ENCODE data around the gene CPB1. TPM values are rescaled to one million over a fixed set of nuclear protein-coding genes. Genes with fewer than 3 reads are reported as not detected.

Gene CPB1
- total RNA-seq, 4 donors from 2014 or later, result 0.77 TPM; not detected in 3

- H3K4me3 ChIP-seq, result no peak overlapping the region
- no peaks in the 10 kb centered on the region for H3K36me3 ChIP-seq
- H3K27me3 ChIP-seq, result no peaks in the 10 kb centered on the region
- H3K4me1 ChIP-seq, result no peaks in the 10 kb centered on the region
- TF ChIP-seq, protein P1, sequence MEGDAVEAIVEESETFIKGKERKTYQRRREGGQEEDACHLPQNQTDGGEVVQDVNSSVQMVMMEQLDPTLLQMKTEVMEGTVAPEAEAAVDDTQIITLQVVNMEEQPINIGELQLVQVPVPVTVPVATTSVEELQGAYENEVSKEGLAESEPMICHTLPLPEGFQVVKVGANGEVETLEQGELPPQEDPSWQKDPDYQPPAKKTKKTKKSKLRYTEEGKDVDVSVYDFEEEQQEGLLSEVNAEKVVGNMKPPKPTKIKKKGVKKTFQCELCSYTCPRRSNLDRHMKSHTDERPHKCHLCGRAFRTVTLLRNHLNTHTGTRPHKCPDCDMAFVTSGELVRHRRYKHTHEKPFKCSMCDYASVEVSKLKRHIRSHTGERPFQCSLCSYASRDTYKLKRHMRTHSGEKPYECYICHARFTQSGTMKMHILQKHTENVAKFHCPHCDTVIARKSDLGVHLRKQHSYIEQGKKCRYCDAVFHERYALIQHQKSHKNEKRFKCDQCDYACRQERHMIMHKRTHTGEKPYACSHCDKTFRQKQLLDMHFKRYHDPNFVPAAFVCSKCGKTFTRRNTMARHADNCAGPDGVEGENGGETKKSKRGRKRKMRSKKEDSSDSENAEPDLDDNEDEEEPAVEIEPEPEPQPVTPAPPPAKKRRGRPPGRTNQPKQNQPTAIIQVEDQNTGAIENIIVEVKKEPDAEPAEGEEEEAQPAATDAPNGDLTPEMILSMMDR (IDR thresholded peaks at IDR 0.05), result no peak
- no peak for TF ChIP-seq POLR2AphosphoS5 (IDR thresholded peaks at IDR 0.05)
- no peak for TF ChIP-seq EP300 (IDR thresholded peaks at IDR 0.05)
- no peak for TF ChIP-seq POLR2A (IDR thresholded peaks at IDR 0.05)
- H3K9me3 ChIP-seq, result no peaks in the 10 kb centered on the region
- no peak for ATAC-seq
- WGBS, 2 donors (ENCODE audit: low coverage in 1 of 2), result 80 to 84% methylated on average over 4 to 5 of the region's 5 CpGs
- H3K27ac ChIP-seq, result no peak overlapping the region
Observed at GRCh38 chr3:148863814-148864213, 36.2 kb downstream of the CPB1 start.

- H3K27me3 ChIP-seq, result no peaks in the 10 kb centered on the region
- WGBS, 2 donors (ENCODE audit: low coverage in 1 of 2), result 100% methylated on average over 1 of the region's 1 CpG
- no peaks in the 10 kb centered on the region for H3K4me1 ChIP-seq
- H3K4me3 ChIP-seq, result no peak within 1 kb of the TSS
- TF ChIP-seq, protein P1 (IDR thresholded peaks at IDR 0.05), result no peak
- TF ChIP-seq POLR2AphosphoS5 (IDR thresholded peaks at IDR 0.05) (no peak), POLR2A (IDR thresholded peaks at IDR 0.05) (no peak), EP300 (IDR thresholded peaks at IDR 0.05) (no peak)
- no peaks in the 10 kb centered on the region for H3K9me3 ChIP-seq
- no peak within 1 kb of the TSS for H3K27ac ChIP-seq
- no peaks in the 10 kb centered on the region for H3K36me3 ChIP-seq
- ATAC-seq, result no peak
Observed at GRCh38 chr3:148865049-148865448, 37.4 kb downstream of the CPB1 start, which contains the start of gene CPA3. TSS of gene CPA3 (plus strand) at chr3:148865296. CDS start at chr3:148865308, 12 bp downstream.

DNA sequence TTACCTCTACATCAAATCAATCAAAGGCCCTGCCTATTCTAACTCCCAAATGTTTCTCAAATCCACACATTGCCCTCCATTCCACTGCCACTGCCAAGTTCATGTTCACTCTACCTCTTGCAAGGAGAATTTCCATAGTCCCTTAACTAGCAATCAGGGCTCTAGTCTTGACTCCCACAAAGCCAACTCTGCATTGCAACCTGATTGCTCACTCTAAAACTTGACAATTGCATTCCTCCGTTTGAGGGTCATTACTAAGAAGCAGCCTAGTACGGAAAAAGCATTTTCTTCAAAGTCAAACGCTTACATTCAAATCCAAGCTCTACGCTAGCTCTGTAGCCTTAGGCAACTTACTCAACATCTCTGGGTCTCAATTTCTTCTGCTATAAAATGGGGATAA, 38.6 kb downstream of the CPB1 start:
- 83 to 94% methylated on average over 4 of the region's 4 CpGs for WGBS, 2 donors (ENCODE audit: low coverage in 1 of 2)
- H3K27me3 ChIP-seq, result no peaks in the 10 kb centered on the region
- no peak overlapping the region for H3K27ac ChIP-seq
- ATAC-seq, result no peak
- H3K4me1 ChIP-seq, result no peaks in the 10 kb centered on the region
- TF ChIP-seq EP300 (IDR thresholded peaks at IDR 0.05) (no peak), POLR2A (IDR thresholded peaks at IDR 0.05) (no peak), POLR2AphosphoS5 (IDR thresholded peaks at IDR 0.05) (no peak)
- TF ChIP-seq, protein P1 (IDR thresholded peaks at IDR 0.05), result no peak
- no peaks in the 10 kb centered on the region for H3K9me3 ChIP-seq
- H3K36me3 ChIP-seq, result no peaks in the 10 kb centered on the region
- no peak overlapping the region for H3K4me3 ChIP-seq

DNA sequence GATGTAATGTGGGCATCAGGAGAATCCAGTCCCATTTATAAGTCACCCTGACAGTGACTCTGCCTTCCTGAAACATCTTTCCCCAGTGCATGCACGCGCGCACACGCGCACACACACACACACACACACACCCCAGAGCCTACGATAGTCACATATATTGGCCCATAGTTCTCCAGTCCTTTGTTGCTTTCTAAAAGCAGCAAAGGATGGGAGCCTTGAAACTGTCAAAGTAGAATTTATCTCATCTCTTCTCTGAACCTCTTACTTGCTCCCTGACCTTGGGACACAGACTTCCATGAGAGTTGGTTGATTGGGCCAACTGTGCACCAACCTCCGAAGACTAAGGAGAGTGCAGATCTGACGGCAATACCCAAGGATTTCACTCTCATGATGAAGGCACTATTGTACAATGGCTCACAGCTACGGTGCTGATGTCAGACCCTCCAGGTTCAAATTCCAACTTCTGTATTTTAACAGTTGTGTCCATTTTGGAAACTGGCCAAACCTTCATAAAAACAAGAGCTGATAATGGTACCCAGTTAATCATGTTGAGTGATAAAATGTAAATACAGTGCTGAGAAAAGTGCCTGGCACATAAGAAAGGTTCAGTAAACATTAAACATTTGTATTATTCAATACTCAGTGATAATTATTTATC, 45.8 kb downstream of the CPB1 start:
- no peak for ATAC-seq
- no peak for TF ChIP-seq POLR2A (IDR thresholded peaks at IDR 0.05)
- TF ChIP-seq, protein P1 (IDR thresholded peaks at IDR 0.05), result no peak
- TF ChIP-seq POLR2AphosphoS5 (IDR thresholded peaks at IDR 0.05), result no peak
- no peak for TF ChIP-seq EP300 (IDR thresholded peaks at IDR 0.05)
- no peak overlapping the region for H3K27ac ChIP-seq
- no peaks in the 10 kb centered on the region for H3K4me1 ChIP-seq
- no peak overlapping the region for H3K4me3 ChIP-seq
- no peaks in the 10 kb centered on the region for H3K27me3 ChIP-seq
- 79 to 80% methylated on average over 4 to 6 of the region's 9 CpGs for WGBS, 2 donors (ENCODE audit: low coverage in 1 of 2)
- H3K9me3 ChIP-seq, result no peaks in the 10 kb centered on the region
- H3K36me3 ChIP-seq, result no peaks in the 10 kb centered on the region

DNA sequence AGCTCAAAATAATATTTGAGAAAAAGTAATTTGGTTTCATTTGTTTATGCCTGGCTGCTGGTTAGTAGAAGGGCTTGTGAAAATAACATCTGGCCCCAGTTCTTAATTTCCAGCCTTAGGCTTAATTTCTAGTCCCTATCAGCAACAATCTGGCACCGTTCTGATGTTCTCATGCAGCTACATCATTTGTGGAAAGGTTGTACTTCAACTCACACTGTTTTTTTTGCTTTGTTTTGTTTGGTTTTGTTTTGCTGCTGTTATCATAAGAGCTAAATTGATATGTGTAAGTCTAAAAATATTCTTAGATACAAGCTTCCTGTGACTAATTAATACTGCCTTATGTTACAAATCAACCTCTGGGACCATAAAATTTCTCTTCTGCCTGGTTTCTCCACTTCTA, 46.4 kb downstream of the CPB1 start:
- ATAC-seq, result no peak
- no peaks in the 10 kb centered on the region for H3K9me3 ChIP-seq
- 37 to 40% methylated on average over 1 of the region's 1 CpG for WGBS, 2 donors (ENCODE audit: low coverage in 1 of 2)
- no peaks in the 10 kb centered on the region for H3K36me3 ChIP-seq
- TF ChIP-seq EP300 (IDR thresholded peaks at IDR 0.05) (no peak), POLR2AphosphoS5 (IDR thresholded peaks at IDR 0.05) (no peak), POLR2A (IDR thresholded peaks at IDR 0.05) (no peak)
- TF ChIP-seq, protein P1 (IDR thresholded peaks at IDR 0.05), result no peak
- H3K4me1 ChIP-seq, result no peaks in the 10 kb centered on the region
- H3K4me3 ChIP-seq, result no peak overlapping the region
- H3K27me3 ChIP-seq, result no peaks in the 10 kb centered on the region
- no peak overlapping the region for H3K27ac ChIP-seq
